ENCODE measurements around the gene WNT5A. TPM values are rescaled to one million over a fixed set of nuclear protein-coding genes. Genes with fewer than 3 reads are reported as not detected.

WNT5A gene
- polyA plus RNA-seq (2013, experiment 1 of 4) = 6.1 TPM
- polyA plus RNA-seq (2013, experiment 2 of 4) = 4.3 TPM
- 6.2 TPM for polyA plus RNA-seq (2013, experiment 3 of 4)
- polyA plus RNA-seq (2013, experiment 4 of 4) = 5.2 TPM

DNA sequence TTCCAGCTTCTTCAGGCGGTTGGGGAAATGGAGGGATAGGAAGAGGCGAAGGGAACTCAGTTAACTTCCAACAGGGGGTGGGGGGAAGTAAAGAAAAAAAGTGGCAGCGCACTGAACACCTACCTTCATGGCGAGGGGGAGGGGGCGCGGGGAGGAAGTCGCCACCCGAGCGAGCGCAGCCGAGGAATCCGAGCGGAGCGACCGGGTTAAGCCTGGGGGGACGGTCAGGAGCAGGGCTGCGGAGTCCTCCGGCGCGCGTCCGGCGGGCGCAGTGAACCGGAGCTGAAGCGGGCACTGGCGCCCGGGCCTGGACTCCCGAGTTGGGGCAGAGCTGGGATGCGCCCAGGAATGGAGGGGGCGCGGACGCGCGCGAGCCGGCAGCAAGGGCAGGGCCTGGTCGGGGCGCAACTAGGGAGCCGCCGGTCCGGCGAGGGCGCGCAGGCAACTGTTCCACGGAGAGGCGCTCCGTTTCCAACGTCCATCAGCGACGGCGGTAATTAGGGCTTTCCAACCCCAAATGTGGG lies at the start of gene WNT5A:
TSS of gene WNT5A (minus strand) at position 450 of the 524 bp plus-strand sequence. CDS start at position 129, 321 bp downstream.
- Histone ChIP-seq H3K27me3 (ENCODE audit: control insufficient read depth, insufficient read depth, low read length, poor library complexity, severe bottlenecking) (peaks cover 90% of the 10 kb centered on the region), H3K9me3 (ENCODE audit: control insufficient read depth, low read length) (no peaks in the 10 kb centered on the region), H3K4me1 (ENCODE audit: control insufficient read depth, insufficient read depth, low read length) (peaks cover 23% of the 10 kb centered on the region), H3K27ac (ENCODE audit: insufficient read depth, low read depth, low read length, poor library complexity, severe bottlenecking) (no peak within 1 kb of the TSS), H3K36me3 (ENCODE audit: control insufficient read depth, insufficient read depth, low read length) (no peaks in the 10 kb centered on the region), H3K4me3 (ENCODE audit: insufficient read depth, low read depth, low read length) (peak within 1 kb of the TSS; percentile 77)
- 0 to 1% methylated on average over 52 of the region's 52 CpGs for WGBS, 2 experiments

DNA sequence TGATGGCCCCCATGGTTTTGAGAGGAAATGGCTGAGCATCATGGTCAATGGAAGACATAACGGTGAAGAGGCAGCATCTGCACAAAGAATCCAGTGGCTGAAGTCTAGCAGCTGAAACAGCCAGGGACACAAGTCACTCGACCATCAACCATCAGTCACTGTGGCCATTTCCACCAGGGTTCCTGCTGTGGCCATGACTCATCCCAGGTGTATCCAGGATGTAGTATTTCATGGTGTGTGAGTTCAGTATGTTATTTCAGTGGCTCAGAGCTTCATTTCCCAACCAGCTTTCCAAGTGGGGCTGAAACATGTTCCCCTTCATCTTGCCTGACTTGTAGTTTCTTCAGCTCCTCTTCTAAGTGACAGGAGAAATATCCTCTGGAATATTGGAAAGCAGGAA lies 47.8 kb upstream of the WNT5A start:
- no peak overlapping the region for H3K27ac ChIP-seq (ENCODE audit: insufficient read depth, low read depth, low read length, poor library complexity, severe bottlenecking)
- 91 to 92% methylated on average over 2 of the region's 2 CpGs for WGBS, 2 experiments
- H3K4me1 ChIP-seq (ENCODE audit: control insufficient read depth, insufficient read depth, low read length) = peaks cover 24% of the 10 kb centered on the region
- no peaks in the 10 kb centered on the region for H3K9me3 ChIP-seq (ENCODE audit: control insufficient read depth, low read length)
- H3K36me3 ChIP-seq (ENCODE audit: control insufficient read depth, insufficient read depth, low read length) = no peaks in the 10 kb centered on the region
- no peaks in the 10 kb centered on the region for H3K27me3 ChIP-seq (ENCODE audit: control insufficient read depth, insufficient read depth, low read length, poor library complexity, severe bottlenecking)
- no peak overlapping the region for H3K4me3 ChIP-seq (ENCODE audit: insufficient read depth, low read depth, low read length)

- H3K27ac ChIP-seq (ENCODE audit: insufficient read depth, low read depth, low read length, poor library complexity, severe bottlenecking) = no peak overlapping the region
- H3K9me3 ChIP-seq (ENCODE audit: control insufficient read depth, low read length) = no peaks in the 10 kb centered on the region
- no peaks in the 10 kb centered on the region for H3K27me3 ChIP-seq (ENCODE audit: control insufficient read depth, insufficient read depth, low read length, poor library complexity, severe bottlenecking)
- WGBS, 2 experiments = 89 to 90% methylated on average over 3 of the region's 3 CpGs
- no peaks in the 10 kb centered on the region for H3K36me3 ChIP-seq (ENCODE audit: control insufficient read depth, insufficient read depth, low read length)
- H3K4me3 ChIP-seq (ENCODE audit: insufficient read depth, low read depth, low read length) = no peak overlapping the region
- peaks cover 11% of the 10 kb centered on the region for H3K4me1 ChIP-seq (ENCODE audit: control insufficient read depth, insufficient read depth, low read length)
Measured at GRCh38 chr3:55532806-55533205, 45.7 kb upstream of the WNT5A start.

- Histone ChIP-seq H3K27ac (ENCODE audit: insufficient read depth, low read depth, low read length, poor library complexity, severe bottlenecking) (no peak overlapping the region), H3K4me1 (ENCODE audit: control insufficient read depth, insufficient read depth, low read length) (peaks cover 4% of the 10 kb centered on the region), H3K4me3 (ENCODE audit: insufficient read depth, low read depth, low read length) (no peak overlapping the region), H3K9me3 (ENCODE audit: control insufficient read depth, low read length) (no peaks in the 10 kb centered on the region), H3K27me3 (ENCODE audit: control insufficient read depth, insufficient read depth, low read length, poor library complexity, severe bottlenecking) (no peaks in the 10 kb centered on the region), H3K36me3 (ENCODE audit: control insufficient read depth, insufficient read depth, low read length) (no peaks in the 10 kb centered on the region)
- 66 to 81% methylated on average over 1 of the region's 1 CpG for WGBS, 2 experiments
Measured at GRCh38 chr3:55531321-55531720, 44.2 kb upstream of the WNT5A start.

GRCh38 chr3:55527361-55527760 lies 40.3 kb upstream of the WNT5A start:
- no peaks in the 10 kb centered on the region for H3K27me3 ChIP-seq (ENCODE audit: control insufficient read depth, insufficient read depth, low read length, poor library complexity, severe bottlenecking)
- H3K27ac ChIP-seq (ENCODE audit: insufficient read depth, low read depth, low read length, poor library complexity, severe bottlenecking) = no peak overlapping the region
- WGBS, 2 experiments = 93 to 99% methylated on average over 4 of the region's 4 CpGs

GRCh38 chr3:55526332-55527030 lies 39.4 kb upstream of the WNT5A start:
- H3K9me3 ChIP-seq (ENCODE audit: control insufficient read depth, low read length) = no peaks in the 10 kb centered on the region
- 89 to 93% methylated on average over 10 of the region's 10 CpGs for WGBS, 2 experiments
- H3K4me3 ChIP-seq (ENCODE audit: insufficient read depth, low read depth, low read length) = no peak overlapping the region
- H3K4me1 ChIP-seq (ENCODE audit: control insufficient read depth, insufficient read depth, low read length) = peaks cover 15% of the 10 kb centered on the region
- H3K27ac ChIP-seq (ENCODE audit: insufficient read depth, low read depth, low read length, poor library complexity, severe bottlenecking) = no peak overlapping the region
- H3K36me3 ChIP-seq (ENCODE audit: control insufficient read depth, insufficient read depth, low read length) = no peaks in the 10 kb centered on the region
- H3K27me3 ChIP-seq (ENCODE audit: control insufficient read depth, insufficient read depth, low read length, poor library complexity, severe bottlenecking) = no peaks in the 10 kb centered on the region

More at GRCh38 chr3:55527361-55527760, 40.3 kb upstream of the WNT5A start:
- Histone ChIP-seq H3K36me3 (ENCODE audit: control insufficient read depth, insufficient read depth, low read length) (no peaks in the 10 kb centered on the region), H3K4me1 (ENCODE audit: control insufficient read depth, insufficient read depth, low read length) (peaks cover 6% of the 10 kb centered on the region), H3K4me3 (ENCODE audit: insufficient read depth, low read depth, low read length) (no peak overlapping the region), H3K9me3 (ENCODE audit: control insufficient read depth, low read length) (no peaks in the 10 kb centered on the region)

- H3K27me3 ChIP-seq (ENCODE audit: control insufficient read depth, insufficient read depth, low read length, poor library complexity, severe bottlenecking) = no peaks in the 10 kb centered on the region
- H3K4me3 ChIP-seq (ENCODE audit: insufficient read depth, low read depth, low read length) = no peak overlapping the region
- 93 to 94% methylated on average over 3 of the region's 3 CpGs for WGBS, 2 experiments
- H3K36me3 ChIP-seq (ENCODE audit: control insufficient read depth, insufficient read depth, low read length) = no peaks in the 10 kb centered on the region
- H3K27ac ChIP-seq (ENCODE audit: insufficient read depth, low read depth, low read length, poor library complexity, severe bottlenecking) = no peak overlapping the region
- peaks cover 17% of the 10 kb centered on the region for H3K4me1 ChIP-seq (ENCODE audit: control insufficient read depth, insufficient read depth, low read length)
- H3K9me3 ChIP-seq (ENCODE audit: control insufficient read depth, low read length) = no peaks in the 10 kb centered on the region
Measured at GRCh38 chr3:55525436-55525835, 38.3 kb upstream of the WNT5A start.

- H3K4me1 ChIP-seq (ENCODE audit: control insufficient read depth, insufficient read depth, low read length) = peaks cover 17% of the 10 kb centered on the region
- H3K9me3 ChIP-seq (ENCODE audit: control insufficient read depth, low read length) = no peaks in the 10 kb centered on the region
- H3K36me3 ChIP-seq (ENCODE audit: control insufficient read depth, insufficient read depth, low read length) = no peaks in the 10 kb centered on the region
- WGBS, 2 experiments = 92 to 97% methylated on average over 3 to 4 of the region's 4 CpGs
- no peaks in the 10 kb centered on the region for H3K27me3 ChIP-seq (ENCODE audit: control insufficient read depth, insufficient read depth, low read length, poor library complexity, severe bottlenecking)
- H3K4me3 ChIP-seq (ENCODE audit: insufficient read depth, low read depth, low read length) = no peak overlapping the region
- no peak overlapping the region for H3K27ac ChIP-seq (ENCODE audit: insufficient read depth, low read depth, low read length, poor library complexity, severe bottlenecking)
Measured at GRCh38 chr3:55524565-55525244, 37.6 kb upstream of the WNT5A start.

DNA sequence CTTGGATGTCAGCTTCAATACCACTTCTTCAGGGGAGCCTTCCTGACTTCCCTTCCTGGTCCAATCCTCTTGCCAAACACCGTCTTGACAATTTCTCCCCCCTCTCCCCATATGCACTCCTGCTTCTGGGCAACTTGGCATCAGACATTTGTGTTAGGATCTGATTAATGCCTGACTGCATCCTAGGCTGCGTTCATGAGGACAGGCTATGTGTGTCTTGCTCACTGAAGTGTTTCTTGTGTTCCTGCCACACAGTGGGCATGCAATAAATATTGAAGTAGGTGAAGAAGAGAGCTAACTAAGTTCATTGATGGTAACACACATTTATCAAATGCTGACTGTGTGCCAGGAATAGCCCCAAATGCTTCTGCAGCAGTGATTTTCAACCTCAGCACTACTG lies 36.4 kb upstream of the WNT5A start:
- H3K27ac ChIP-seq (ENCODE audit: insufficient read depth, low read depth, low read length, poor library complexity, severe bottlenecking) = no peak overlapping the region
- H3K36me3 ChIP-seq (ENCODE audit: control insufficient read depth, insufficient read depth, low read length) = no peaks in the 10 kb centered on the region
- no peak overlapping the region for H3K4me3 ChIP-seq (ENCODE audit: insufficient read depth, low read depth, low read length)
- no peaks in the 10 kb centered on the region for H3K27me3 ChIP-seq (ENCODE audit: control insufficient read depth, insufficient read depth, low read length, poor library complexity, severe bottlenecking)
- no peaks in the 10 kb centered on the region for H3K9me3 ChIP-seq (ENCODE audit: control insufficient read depth, low read length)
- 95 to 96% methylated on average over 2 of the region's 2 CpGs for WGBS, 2 experiments
- peaks cover 21% of the 10 kb centered on the region for H3K4me1 ChIP-seq (ENCODE audit: control insufficient read depth, insufficient read depth, low read length)

DNA sequence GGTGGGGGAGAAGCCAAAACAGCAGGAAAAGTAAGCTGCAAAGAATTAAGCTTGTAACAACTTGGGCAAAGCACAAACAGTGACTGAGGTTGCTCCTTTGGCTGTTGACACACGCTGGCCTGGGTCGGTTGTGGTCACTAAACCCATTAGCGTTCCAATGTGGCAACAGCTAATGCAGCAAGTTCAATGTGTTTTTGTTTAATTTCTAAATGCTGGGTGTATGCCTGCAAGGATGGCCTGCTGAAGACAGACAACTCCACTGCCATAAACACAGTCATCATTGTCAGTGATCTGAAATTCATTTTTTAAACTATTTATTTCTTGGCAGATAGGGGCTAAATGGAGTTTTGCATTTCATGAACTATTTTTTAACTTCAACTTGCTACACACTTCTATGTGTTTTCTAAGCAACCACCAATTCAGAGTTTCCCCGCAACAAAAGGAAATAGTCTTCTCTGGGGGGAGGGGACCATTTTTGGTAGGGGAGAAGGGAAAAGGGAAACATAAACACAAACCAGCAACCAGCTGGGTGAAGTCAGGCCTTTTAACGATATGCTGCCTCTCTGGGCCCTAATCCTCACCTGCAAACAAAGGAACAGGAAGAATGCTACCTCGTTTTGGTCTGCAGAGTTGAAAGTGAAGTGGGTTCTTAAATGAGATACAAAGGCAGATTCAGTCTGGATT lies 34.8 kb upstream of the WNT5A start:
- Histone ChIP-seq H3K27me3 (ENCODE audit: control insufficient read depth, insufficient read depth, low read length, poor library complexity, severe bottlenecking) (no peaks in the 10 kb centered on the region), H3K4me1 (ENCODE audit: control insufficient read depth, insufficient read depth, low read length) (peaks cover 21% of the 10 kb centered on the region), H3K36me3 (ENCODE audit: control insufficient read depth, insufficient read depth, low read length) (no peaks in the 10 kb centered on the region), H3K4me3 (ENCODE audit: insufficient read depth, low read depth, low read length) (no peak overlapping the region), H3K9me3 (ENCODE audit: control insufficient read depth, low read length) (no peaks in the 10 kb centered on the region), H3K27ac (ENCODE audit: insufficient read depth, low read depth, low read length, poor library complexity, severe bottlenecking) (no peak overlapping the region)
- WGBS, 2 experiments = 37% methylated on average over 5 to 6 of the region's 6 CpGs
